Measurements from ENCODE around the gene SORL1-AS1. TPM values are rescaled to one million over a fixed set of nuclear protein-coding genes. Genes with fewer than 3 reads are reported as not detected.
A peak's percentile ranks its signal among the peaks of the same experiment; 100 is the strongest.

The SORL1-AS1 gene

DNA sequence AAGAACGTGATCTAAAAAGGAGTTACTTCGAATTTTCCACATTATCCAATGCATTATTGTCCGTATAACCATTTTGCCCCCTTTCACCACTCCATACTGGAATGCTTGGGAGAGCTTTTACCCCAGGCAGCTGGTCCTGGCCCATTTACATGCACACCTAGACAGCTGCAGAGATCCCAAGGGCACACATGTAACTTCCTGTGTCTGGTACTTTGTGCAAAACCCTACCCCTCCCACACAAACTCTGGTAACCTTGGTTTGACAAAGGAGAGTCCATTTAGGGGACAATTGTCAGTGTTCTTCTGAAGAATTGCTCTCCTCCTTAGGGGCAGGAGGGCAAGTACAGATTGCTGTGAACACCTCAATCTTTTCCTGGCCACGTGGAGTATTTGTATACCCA lies 58.0 kb downstream of the SORL1-AS1 start:
- ATAC-seq (peak; percentile 33), DNase-seq (no peak)
- no peaks in the 10 kb centered on the region for H3K9me3 Mint-ChIP-seq (ENCODE audit: low read depth)
- no peaks in the 10 kb centered on the region for H3K27me3 Mint-ChIP-seq
- ChIA-PET CTCF (interaction anchor here (0.6 to 1.7 kb wide), 5 partner anchors 12 to 57 kb away, joined by 3 to 4 read pairs (median 3); no protein-coding TSS in a partner anchor), POLR2A (interaction anchor here (0.6 kb wide), 1 partner anchor 22 kb away, joined by 4 read pairs; no protein-coding TSS in a partner anchor)
- H3K36me3 Mint-ChIP-seq (ENCODE audit: low read depth): no peaks in the 10 kb centered on the region
- H3K4me3 Mint-ChIP-seq: no peak overlapping the region
- H3K27ac Mint-ChIP-seq: no peak overlapping the region
- intact Hi-C loops (cut with DNase I, micrococcal nuclease): no loop called here
- peaks cover 13% of the 10 kb centered on the region for H3K4me1 Mint-ChIP-seq

DNA sequence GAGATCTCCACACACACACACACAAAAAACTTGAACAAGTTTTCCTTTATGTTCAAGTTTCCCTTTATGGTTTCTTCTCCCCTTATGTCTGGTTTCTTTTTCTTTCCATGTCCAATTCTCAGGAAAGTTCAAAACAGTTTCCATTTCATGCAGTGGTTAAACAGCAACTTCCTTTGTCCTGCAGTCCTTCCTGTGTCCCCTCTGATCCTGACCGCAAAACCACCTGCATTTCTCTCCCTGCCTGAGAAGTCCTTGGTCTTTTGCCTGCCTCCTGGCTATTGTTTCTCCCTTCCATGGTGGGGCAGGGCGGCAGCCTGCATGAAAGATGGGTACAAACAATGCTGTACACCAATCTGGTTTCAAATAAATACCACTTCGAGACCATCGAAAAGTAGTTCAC lies 58.9 kb downstream of the SORL1-AS1 start:
- intact Hi-C loops (cut with DNase I, micrococcal nuclease): no loop called here

DNA sequence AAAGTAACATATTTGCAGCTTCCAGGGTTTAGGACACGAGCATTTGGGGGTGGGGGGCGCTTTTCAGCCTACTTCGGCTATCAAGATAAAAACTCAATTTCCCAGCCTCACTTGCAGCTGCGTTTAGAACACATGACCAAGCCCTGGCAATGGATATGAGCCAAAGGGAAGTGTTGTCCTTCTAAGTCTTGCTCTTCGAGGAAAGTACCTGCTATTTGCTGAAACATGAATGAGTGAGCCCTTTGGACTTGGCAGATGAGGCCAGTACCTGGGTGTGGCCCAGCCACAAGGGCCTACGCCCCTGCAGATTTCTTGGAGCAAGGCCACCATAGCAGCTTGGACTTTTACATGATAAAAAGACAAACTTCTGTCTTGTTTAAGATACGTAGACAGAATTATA lies 60.9 kb downstream of the SORL1-AS1 start:
- Mint-ChIP-seq H3K9me3 (ENCODE audit: low read depth) (no peaks in the 10 kb centered on the region), H3K4me3 (no peak overlapping the region), H3K4me1 (peaks cover 13% of the 10 kb centered on the region), H3K36me3 (ENCODE audit: low read depth) (no peaks in the 10 kb centered on the region), H3K27ac (no peak overlapping the region), H3K27me3 (no peaks in the 10 kb centered on the region)
- intact Hi-C loops (cut with DNase I, micrococcal nuclease): no loop called here
- ATAC-seq (no peak), DNase-seq (no peak)
- ChIA-PET POLR2A (no interaction called here), CTCF (no interaction called here)

More for the DNA sequence above, 58.9 kb downstream of the SORL1-AS1 start:
- no peaks in the 10 kb centered on the region for H3K27me3 Mint-ChIP-seq
- ChIA-PET CTCF (interaction anchor here (0.6 to 1.7 kb wide), 4 partner anchors 14 to 56 kb away, joined by 3 to 4 read pairs (median 3); no protein-coding TSS in a partner anchor), POLR2A (no interaction called here)
- H3K4me3 Mint-ChIP-seq: no peak overlapping the region
- H3K27ac Mint-ChIP-seq: no peak overlapping the region
- ATAC-seq (no peak), DNase-seq (no peak)
- H3K9me3 Mint-ChIP-seq (ENCODE audit: low read depth): no peaks in the 10 kb centered on the region
- peaks cover 13% of the 10 kb centered on the region for H3K4me1 Mint-ChIP-seq
- no peaks in the 10 kb centered on the region for H3K36me3 Mint-ChIP-seq (ENCODE audit: low read depth)

DNA sequence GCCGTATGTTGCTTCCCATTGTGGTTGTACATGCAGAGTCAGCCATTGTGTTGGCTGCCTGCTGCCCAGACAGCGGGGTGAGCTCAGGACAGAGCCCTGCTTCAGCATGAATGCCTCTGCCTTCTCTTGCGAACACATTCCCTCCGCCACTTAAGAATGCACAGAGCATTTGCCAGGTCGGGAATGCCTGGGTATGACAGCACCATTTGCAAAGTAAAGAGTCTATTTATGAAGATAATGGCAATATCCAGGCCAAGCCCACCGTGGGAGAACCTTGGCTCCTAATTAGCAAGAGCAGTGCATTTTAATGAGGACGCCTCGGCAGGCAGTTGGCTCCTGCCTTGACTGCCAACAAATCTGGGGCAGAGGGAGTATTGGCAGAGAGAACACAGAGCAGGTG lies 63.1 kb downstream of the SORL1-AS1 start:
- ATAC-seq (no peak), DNase-seq (no peak)
- intact Hi-C loops (cut with DNase I, micrococcal nuclease): no loop called here
- Mint-ChIP-seq H3K4me3 (no peak overlapping the region), H3K27ac (no peak overlapping the region), H3K9me3 (ENCODE audit: low read depth) (no peaks in the 10 kb centered on the region), H3K36me3 (ENCODE audit: low read depth) (no peaks in the 10 kb centered on the region), H3K4me1 (peaks cover 11% of the 10 kb centered on the region), H3K27me3 (no peaks in the 10 kb centered on the region)
- ChIA-PET CTCF (no interaction called here), POLR2A (interaction anchor here (0.5 to 0.9 kb wide), 2 partner anchors 9 to 127 kb away, joined by 3 to 4 read pairs; no protein-coding TSS in a partner anchor)

Other genes starting within 250 kb of the SORL1-AS1 start
- gene SC5D, start 160.2 kb downstream of the SORL1-AS1 start, total RNA-seq: 10 to 100 TPM; 22.3 to 29.9 TPM
- 10 to 100 TPM; 53.5 to 68.0 TPM for gene SORL1, start 653 bp downstream of the SORL1-AS1 start, total RNA-seq